Esophagus muscularis mucosa (tissue), 4 donors: Measurements from ENCODE around the gene KRTAP16-1. TPM values are rescaled to one million over a fixed set of nuclear protein-coding genes. Genes with fewer than 3 reads are reported as not detected.
"Not testable (repeated sequence)": the region's sequence is repeated elsewhere in the genome, so short reads cannot be mapped to it uniquely, and the experiment has no call there.

Experiments
- DNase-seq: peaks from one replicate; pipeline ENCODE4 v3.0.0-alpha.2; 2017; ENCODE audit errors: extremely low spot score
- H3K27ac ChIP-seq, 4 donors: fragments of 200-600 bp; sonication (generic); replicated peaks in 1 of 4; 1 replicate in 3 of 4; 2 replicates in 1 of 4; pipeline ENCODE4 v1.5.1; 2016 to 2019; ENCODE audit warnings: mild to moderate bottlenecking in 1 of 4
- H3K27me3 ChIP-seq, 4 donors: fragments of 200-600 bp; sonication (generic); one replicate each; pipeline versions ENCODE4 v1.5.1 to v1.6.0; 2016 to 2019
- H3K36me3 ChIP-seq, 4 donors: fragments of 200-600 bp; sonication (generic); one replicate each; pipeline ENCODE4 v1.5.1; 2016 to 2019
- H3K4me1 ChIP-seq, 4 donors: fragments of 200-600 bp; sonication (generic); one replicate each; pipeline ENCODE4 v1.5.1; 2016 to 2019
- H3K4me3 ChIP-seq, 4 donors: fragments of 200-600 bp; sonication (generic); 1 replicate in 2 of 4; 2 replicates in 2 of 4; pipeline ENCODE4 v1.5.1; 2016 to 2019; ENCODE audit warnings: mild to moderate bottlenecking in 4 of 4, moderate library complexity in 1 of 4
- H3K9me3 ChIP-seq, 4 donors: fragments of 200-600 bp; sonication (generic); 1 replicate in 3 of 4; 2 replicates in 1 of 4; pipeline ENCODE4 v1.5.1; 2016 to 2019
- CTCF ChIP-seq, 3 experiments: fragments of 200-600 bp in 2 of 3; fragments of 450-650 bp in 1 of 3; sonication (generic) in 2 of 3; IDR thresholded peaks; one replicate each; pipeline ENCODE4 v1.5.1; 2017 to 2019; ENCODE audit warnings: antibody characterized with exemption in 3 of 3, mild to moderate bottlenecking in 2 of 3, moderate library complexity in 1 of 3
- EP300 ChIP-seq: sonication (generic); formaldehyde crosslinking; IDR thresholded peaks from one replicate; pipeline ENCODE4 v1.6.1; 2017; ENCODE audit warnings: antibody characterized with exemption
- POLR2A ChIP-seq: fragments of 450-650 bp; IDR thresholded peaks from one replicate; pipeline ENCODE4 v1.6.1; 2017; ENCODE audit warnings: antibody characterized with exemption, moderate library complexity, mild to moderate bottlenecking, low read depth
- POLR2AphosphoS5 ChIP-seq, 2 donors: sonication (generic); formaldehyde crosslinking; IDR thresholded peaks; one replicate each; pipeline ENCODE4 v1.6.1; 2017; ENCODE audit warnings: antibody characterized with exemption in 2 of 2
- WGBS: methylation state at CpG from one replicate; pipeline ENCODE4 v1.1.5; 2018; 5-methylcytosine and 5-hydroxymethylcytosine counted together
- intact Hi-C: fragments of 100-400 bp; cut with DNase I; formaldehyde crosslinking; loops from one replicate; pipeline ENCODE4 v1.15.1; 2023
- total RNA-seq, 4 donors: library from RNA; depleted of rRNA; stranded (reverse); fragments of >200 nt; gene quantifications; one replicate each; pipeline versions ENCODE4 v1.1.0 to v1.2.1, GENCODE V29; 2016

The KRTAP16-1 gene, protein sequence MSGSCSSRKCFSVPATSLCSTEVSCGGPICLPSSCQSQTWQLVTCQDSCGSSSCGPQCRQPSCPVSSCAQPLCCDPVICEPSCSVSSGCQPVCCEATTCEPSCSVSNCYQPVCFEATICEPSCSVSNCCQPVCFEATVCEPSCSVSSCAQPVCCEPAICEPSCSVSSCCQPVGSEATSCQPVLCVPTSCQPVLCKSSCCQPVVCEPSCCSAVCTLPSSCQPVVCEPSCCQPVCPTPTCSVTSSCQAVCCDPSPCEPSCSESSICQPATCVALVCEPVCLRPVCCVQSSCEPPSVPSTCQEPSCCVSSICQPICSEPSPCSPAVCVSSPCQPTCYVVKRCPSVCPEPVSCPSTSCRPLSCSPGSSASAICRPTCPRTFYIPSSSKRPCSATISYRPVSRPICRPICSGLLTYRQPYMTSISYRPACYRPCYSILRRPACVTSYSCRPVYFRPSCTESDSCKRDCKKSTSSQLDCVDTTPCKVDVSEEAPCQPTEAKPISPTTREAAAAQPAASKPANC
- total RNA-seq: not detected

- no peaks in the 10 kb centered on the region for H3K9me3 ChIP-seq
- DNase-seq: no peak
- H3K27me3 ChIP-seq: peaks cover 0 to 4% (median 0%) of the 10 kb centered on the region in 4 donors
- 69% methylated on average over 7 of the region's 7 CpGs for WGBS
- H3K4me3 ChIP-seq: no peak within 1 kb of the TSS
- TF ChIP-seq EP300 (no peak), POLR2AphosphoS5 (IDR thresholded peaks at IDR 0.05) (no peak), POLR2A (no peak), CTCF (IDR thresholded peaks at IDR 0.05) (no peak)
- intact Hi-C loops: no loop called here
- no peak within 1 kb of the TSS for H3K27ac ChIP-seq
- H3K36me3 ChIP-seq: no peaks in the 10 kb centered on the region
- peaks cover 0 to 11% (median 9%) of the 10 kb centered on the region in 4 donors for H3K4me1 ChIP-seq
Observed at GRCh38 chr17:41308918-41309359, at the start of gene KRTAP16-1. TSS of gene KRTAP16-1 (minus strand) at chr17:41309309. CDS start at chr17:41309253, 56 bp downstream.

GRCh38 chr17:41354536-41354935, 45.4 kb upstream of the KRTAP16-1 start:
- Histone ChIP-seq H3K36me3 (no peaks in the 10 kb centered on the region), H3K27me3 (no peaks in the 10 kb centered on the region), H3K4me3 (no peak overlapping the region), H3K27ac (no peak overlapping the region), H3K9me3 (no peaks in the 10 kb centered on the region), H3K4me1 (no peaks in the 10 kb centered on the region)
- no peak for DNase-seq
- intact Hi-C loops: no loop called here
- WGBS: 86% methylated on average over 4 of the region's 4 CpGs
- TF ChIP-seq CTCF (IDR thresholded peaks at IDR 0.05): no peak
- TF ChIP-seq POLR2AphosphoS5 (IDR thresholded peaks at IDR 0.05): no peak
- TF ChIP-seq EP300: no peak
- no peak for TF ChIP-seq POLR2A

DNA sequence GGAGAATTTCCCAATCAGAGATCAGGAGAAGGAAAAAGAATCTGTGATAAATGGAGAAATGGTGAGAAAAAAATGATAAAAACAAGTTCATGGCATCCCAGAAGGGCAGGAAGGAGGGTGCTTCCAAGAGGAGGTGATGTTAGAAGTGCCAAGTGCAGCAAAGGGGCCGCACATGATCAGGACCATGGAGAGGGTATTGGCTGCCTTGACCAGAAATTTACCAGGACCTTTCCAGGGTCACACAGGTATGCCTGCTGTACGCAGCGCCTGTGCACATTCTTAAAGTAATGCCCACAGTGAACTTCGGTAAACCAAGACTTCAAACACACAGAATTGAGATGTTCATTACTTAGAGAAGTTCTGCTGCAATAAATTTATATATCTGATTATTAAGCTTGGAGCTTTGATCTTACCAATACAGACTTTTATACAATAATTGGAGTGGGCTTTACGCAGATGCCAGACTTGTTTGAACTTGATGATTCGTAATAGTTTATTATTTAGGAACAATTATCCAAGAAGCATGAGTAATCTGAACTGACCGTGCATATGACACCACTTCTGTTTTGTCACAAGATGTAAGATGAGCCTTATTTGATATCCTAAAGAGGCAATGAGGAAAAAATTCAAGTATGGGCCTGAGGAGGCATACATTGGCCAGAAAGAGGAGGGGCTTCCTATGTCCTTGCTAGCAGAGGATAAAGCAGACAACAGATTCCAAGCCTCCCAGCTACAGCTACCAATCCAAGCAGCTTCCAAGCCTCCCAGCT, 43.7 kb upstream of the KRTAP16-1 start:
- TF ChIP-seq POLR2A: no peak
- no peak for TF ChIP-seq CTCF (IDR thresholded peaks at IDR 0.05)
- DNase-seq: no peak
- H3K27me3 ChIP-seq: no peaks in the 10 kb centered on the region
- WGBS: 73% methylated on average over 7 of the region's 7 CpGs
- intact Hi-C loops: no loop called here
- H3K9me3 ChIP-seq: no peaks in the 10 kb centered on the region
- no peak overlapping the region for H3K4me3 ChIP-seq
- no peaks in the 10 kb centered on the region for H3K36me3 ChIP-seq
- no peak overlapping the region for H3K27ac ChIP-seq
- H3K4me1 ChIP-seq: no peaks in the 10 kb centered on the region

GRCh38 chr17:41351177-41351576, 42.1 kb upstream of the KRTAP16-1 start:
- Histone ChIP-seq H3K9me3 (no peaks in the 10 kb centered on the region), H3K4me3 (no peak overlapping the region), H3K27me3 (no peaks in the 10 kb centered on the region), H3K36me3 (no peaks in the 10 kb centered on the region), H3K4me1 (no peaks in the 10 kb centered on the region), H3K27ac (no peak overlapping the region)
- no peak for TF ChIP-seq POLR2A
- no peak for TF ChIP-seq POLR2AphosphoS5 (IDR thresholded peaks at IDR 0.05)
- TF ChIP-seq EP300: no peak
- TF ChIP-seq CTCF (IDR thresholded peaks at IDR 0.05): no peak
- 61% methylated on average over 2 of the region's 2 CpGs for WGBS
- DNase-seq: no peak
- intact Hi-C loops: no loop called here

GRCh38 chr17:41350381-41350878, 41.3 kb upstream of the KRTAP16-1 start, which contains the start of gene KRT33A:
TSS of gene KRT33A (minus strand) at chr17:41350828. CDS start at chr17:41350767, 61 bp downstream.
- H3K27me3 ChIP-seq, H3K4me1 ChIP-seq, intact Hi-C loops, H3K4me3 ChIP-seq, H3K27ac ChIP-seq, H3K9me3 ChIP-seq, DNase-seq, H3K36me3 ChIP-seq: not testable (repeated sequence)
- 93% methylated on average over 16 of the region's 16 CpGs for WGBS
